GM12878 (cell line): ENCODE results near the gene CCNB1. TPM values are rescaled to one million over a fixed set of nuclear protein-coding genes. Genes with fewer than 3 reads are reported as not detected.

Experiments used
- ATAC-seq: fragments of 200-7000 bp; cut with Tn5 transposase; 3 replicates; pipeline ENCODE4 v1.9.1; 2020; ENCODE audit warnings: mild to moderate bottlenecking, moderate library complexity
- BruUV-seq: library from RNA; stranded (reverse); fragments of 400-500 nt; replicated peaks from 2 replicates; lab custom pipeline; 2021; lab: Mats Ljungman, UMichigan
- CTCF ChIA-PET: fragments of 300-600 bp; sonication (Branson Sonifier 250); formaldehyde crosslinking; extraction: SDS; loops from one replicate; lab custom pipeline; 2021; ENCODE audit warnings: inconsistent platforms; lab: Yijun Ruan, JAX
- POLR2A ChIA-PET: fragments of 350-600 bp; formaldehyde crosslinking; extraction: SDS; loops from one replicate; lab custom pipeline; 2021; ENCODE audit warnings: inconsistent platforms; lab: Charles Lee
- RAD21 ChIA-PET: fragments of 300-600 bp; sonication (Branson Sonifier 250); formaldehyde crosslinking; loops from one replicate; lab custom pipeline; 2023; ENCODE audit warnings: antibody characterized with exemption; ENCODE audit not compliant: unreplicated experiment; lab: Charles Lee
- SMC1A ChIA-PET: fragments of 300-600 bp; sonication (Branson Sonifier 250); formaldehyde crosslinking; loops from one replicate; lab custom pipeline; 2023; ENCODE audit not compliant: unreplicated experiment, uncharacterized antibody; lab: Charles Lee
- DNase-seq: peaks from one replicate; pipeline ENCODE4 v3.0.0-alpha.2; 2011; ENCODE audit warnings: low read depth, low spot score
- FAIRE-seq: peaks from 3 replicates; lab custom pipeline; 2011; peaks lifted over from hg19 to GRCh38; lab: Jason Lieb, UNC
- H2AFZ ChIP-seq: 2 replicates; pipeline ENCODE4 v1.6.0; 2011; ENCODE audit warnings: low read depth, low read length, control low read depth; ENCODE audit not compliant: control insufficient read depth
- H3K27ac ChIP-seq: 2 replicates; pipeline ENCODE4 v1.5.1; 2011; ENCODE audit warnings: control low read depth; ENCODE audit not compliant: control insufficient read depth, insufficient read depth
- H3K27me3 ChIP-seq, 2 experiments: replicated peaks in 1 of 2; 2 replicates each; pipeline versions ENCODE4 v1.6.0 to v1.6.1; 2011; ENCODE audit warnings: low read length in 1 of 2; ENCODE audit not compliant: control insufficient read depth in 2 of 2, insufficient read depth in 2 of 2
- H3K36me3 ChIP-seq, 2 experiments: 2 replicates each; pipeline ENCODE4 v1.5.1; 2011; ENCODE audit warnings: low read length in 1 of 2; ENCODE audit not compliant: control insufficient read depth in 2 of 2, insufficient read depth in 2 of 2
- H3K4me1 ChIP-seq: 2 replicates; pipeline ENCODE4 v1.6.1; 2011; ENCODE audit warnings: mild to moderate bottlenecking, low read length, moderate library complexity, mixed read lengths; ENCODE audit not compliant: control insufficient read depth, insufficient read depth
- H3K4me2 ChIP-seq: 2 replicates; pipeline ENCODE4 v1.6.0; 2011; ENCODE audit warnings: control low read depth; ENCODE audit not compliant: control insufficient read depth, insufficient read depth
- H3K4me3 ChIP-seq: fragments of 200-600 bp; sonication (generic); 2 replicates; pipeline ENCODE4 v1.5.1; 2016
- H3K79me2 ChIP-seq: 2 replicates; pipeline ENCODE4 v1.6.0; 2011; ENCODE audit warnings: low read length; ENCODE audit not compliant: control insufficient read depth, insufficient read depth
- H3K9ac ChIP-seq: 2 replicates; pipeline ENCODE4 v1.8.0; 2011; ENCODE audit warnings: low read length, control low read depth, mixed read lengths; ENCODE audit not compliant: control insufficient read depth, insufficient read depth
- H3K9me3 ChIP-seq: replicated peaks from 3 replicates; pipeline ENCODE4 v1.5.1; 2011; ENCODE audit warnings: mild to moderate bottlenecking, low read length; ENCODE audit not compliant: control insufficient read depth, insufficient read depth
- H4K20me1 ChIP-seq: 2 replicates; pipeline ENCODE4 v1.6.0; 2011; ENCODE audit not compliant: control insufficient read depth, insufficient read depth
- ATF3 ChIP-seq: IDR thresholded peaks from 2 replicates; pipeline ENCODE4 v1.6.1; 2011; ENCODE audit warnings: low read depth, mild to moderate bottlenecking, low read length, moderate library complexity, borderline replicate concordance; ENCODE audit errors: extremely low read depth
- BACH1 ChIP-seq: fragments of 450-650 bp; IDR thresholded peaks from 2 replicates; pipeline ENCODE4 v1.6.1; 2017; ENCODE audit warnings: mild to moderate bottlenecking, borderline replicate concordance
- BCLAF1 ChIP-seq: fragments of 450-650 bp; IDR thresholded peaks from 2 replicates; pipeline ENCODE4 v1.6.1; 2017; ENCODE audit warnings: antibody characterized with exemption, mild to moderate bottlenecking, moderate library complexity
- FOS ChIP-seq: IDR thresholded peaks from 3 replicates; pipeline ENCODE4 v1.6.1; 2011; ENCODE audit warnings: borderline replicate concordance; ENCODE audit not compliant: insufficient read length; ENCODE audit errors: extremely low read depth
- MAX ChIP-seq: IDR thresholded peaks from 2 replicates; pipeline ENCODE4 v1.6.1; 2012; ENCODE audit warnings: low read depth, low read length, improper control_type of control experiment
- NFYA ChIP-seq: IDR thresholded peaks from 2 replicates; pipeline ENCODE4 v1.6.1; 2011; ENCODE audit warnings: low read depth, mild to moderate bottlenecking, low read length, improper control_type of control experiment, borderline replicate concordance
- PAX8 ChIP-seq: fragments of 450-650 bp; IDR thresholded peaks from 2 replicates; pipeline ENCODE4 v1.6.1; 2017; ENCODE audit warnings: mild to moderate bottlenecking, moderate library complexity
- PBX3 ChIP-seq: IDR thresholded peaks from 2 replicates; pipeline ENCODE4 v1.6.1; 2011; ENCODE audit warnings: mild to moderate bottlenecking, low read depth, low read length, moderate library complexity; ENCODE audit not compliant: insufficient replicate concordance
- POLR2A ChIP-seq: IDR thresholded peaks from 2 replicates; pipeline ENCODE4 v1.6.1; 2011; ENCODE audit warnings: low read depth, mild to moderate bottlenecking, low read length
- SREBF2 ChIP-seq: IDR thresholded peaks from 2 replicates; pipeline ENCODE4 v1.6.1; 2012; ENCODE audit warnings: mild to moderate bottlenecking, low read length
- USF1 ChIP-seq: IDR thresholded peaks from 2 replicates; pipeline ENCODE4 v1.6.1; 2011; ENCODE audit warnings: borderline replicate concordance, low read depth, mild to moderate bottlenecking, moderate library complexity, mixed read lengths, low read length; ENCODE audit not compliant: insufficient read depth; ENCODE audit errors: extremely low read length
- YBX1 ChIP-seq: fragments of 450-650 bp; IDR thresholded peaks from 2 replicates; pipeline ENCODE4 v1.6.1; 2016; ENCODE audit warnings: antibody characterized with exemption
- ZBED1 ChIP-seq: IDR thresholded peaks from 2 replicates; pipeline ENCODE4 v1.6.1; 2016; ENCODE audit warnings: borderline replicate concordance
- ZZZ3 ChIP-seq: IDR thresholded peaks from 2 replicates; pipeline ENCODE4 v1.6.1; 2011; ENCODE audit warnings: low read depth; ENCODE audit not compliant: control insufficient read depth, insufficient read length
- WGBS: methylation state at CpG from one replicate; pipeline ENCODE4 v1.1.6; 2016; ENCODE audit warnings: low lambda C conversion rate; ENCODE audit not compliant: insufficient replicate concordance, insufficient coverage; ENCODE audit errors: missing lambda C conversion rate; 5-methylcytosine and 5-hydroxymethylcytosine counted together
- in situ Hi-C: fragments of 300-500 bp; cut with MboI; formaldehyde crosslinking; loops from 9 replicates; pipeline ENCODE4 v1.14.3; 2018; ENCODE audit warnings: mixed read lengths
- intact Hi-C: fragments of 100-400 bp; cut with micrococcal nuclease; formaldehyde crosslinking; loops from one replicate; pipeline ENCODE4 v1.14.2; 2022; ENCODE audit not compliant: unreplicated experiment
- polyA plus RNA-seq, 11 experiments: library from polyadenylated mRNA; depleted of rRNA in 4 of 11; unstranded in 6 of 11; stranded (reverse) in 5 of 11; fragments of >200 nt; fragmentation: Nextera tagmentation in 4 of 11; fragmentation: Illumina TruSeq in 1 of 11; extraction: Ambion mirVana in 4 of 11; extraction: Trizol in 1 of 11; gene quantifications; 1 replicate in 1 of 11; 2 replicates in 10 of 11; pipeline versions ENCODE4 v1.2.1 to v1.2.3, GENCODE V29; 2011 to 2016; ENCODE audit warnings: inconsistent platforms in 2 of 11, missing spikeins in 2 of 11, low read depth in 1 of 11
- total RNA-seq, 4 experiments: library from RNA; depleted of rRNA in 3 of 4; stranded (reverse); fragments of >200 nt in 3 of 4; fragmentation: Illumina TruSeq in 1 of 4; extraction: Trizol in 1 of 4; gene quantifications; 2 replicates each; pipeline versions ENCODE4 v1.2.1 to v1.2.3, GENCODE V29; 2013 to 2021

The CCNB1 gene
- total and polyA plus RNA-seq, 10 of the 15 experiments (the other 5 are each of a cell fraction or from before 2014, with no cell fraction given), result 148 to 403 (median 210) TPM

- CTCF ChIA-PET, result no interaction called here
- no TSS peak for BruUV-seq
- WGBS, result 61% methylated on average over 3 of the region's 3 CpGs
Observed at GRCh38 chr5:69152731-69153130, 14.2 kb upstream of the CCNB1 start.

More at GRCh38 chr5:69152731-69153130, 14.2 kb upstream of the CCNB1 start:
- Histone ChIP-seq H3K79me2 (no peaks in the 10 kb centered on the region), H2AFZ (no peak overlapping the region), H3K9me3 (no peaks in the 10 kb centered on the region), H3K27me3 (no peaks in the 10 kb centered on the region), H3K9ac (no peak overlapping the region), H4K20me1 (no peaks in the 10 kb centered on the region), H3K27ac (no peak overlapping the region), H3K4me3 (no peak overlapping the region), H3K4me2 (no peak overlapping the region), H3K36me3 (no peaks in the 10 kb centered on the region), H3K4me1 (no peaks in the 10 kb centered on the region)
- SMC1A ChIA-PET, result no interaction called here
- TF ChIP-seq BACH1, result no peak
- TF ChIP-seq POLR2A, result no peak
- no peak for TF ChIP-seq FOS
- TF ChIP-seq ZBED1, result no peak
- no peak for TF ChIP-seq SREBF2
- no peak for TF ChIP-seq PBX3
- no peak for TF ChIP-seq BCLAF1
- no peak for TF ChIP-seq ATF3
- TF ChIP-seq NFYA, result no peak
- TF ChIP-seq MAX, result no peak
- TF ChIP-seq ZZZ3, result no peak
- TF ChIP-seq YBX1, result no peak
- TF ChIP-seq USF1, result no peak
- TF ChIP-seq PAX8, result no peak
- no peak for FAIRE-seq
- POLR2A ChIA-PET, result no interaction called here
- no peak for ATAC-seq
- RAD21 ChIA-PET, result interaction anchor here (0.6 kb wide), 1 partner anchor 10 kb away, joined by 3 read pairs; no protein-coding TSS in a partner anchor
- DNase-seq, result no peak
- in situ Hi-C loops (no loop called here), intact Hi-C loops (no loop called here)
